Transverse colon (tissue), 4 donors: ENCODE data around the gene CHD6.

Experiments
- CTCF ChIP-seq, 5 experiments: fragments of 200-600 bp in 3 of 5; fragments of 450-650 bp in 2 of 5; sonication (generic) in 3 of 5; IDR thresholded peaks; 1 replicate in 2 of 5; 2 replicates in 3 of 5; pipeline ENCODE4 v1.5.1; 2016 to 2017; ENCODE audit warnings: antibody characterized with exemption in 5 of 5, inconsistent platforms in 3 of 5, mild to moderate bottlenecking in 2 of 5, moderate library complexity in 1 of 5
- EP300 ChIP-seq: sonication (generic); formaldehyde crosslinking; IDR thresholded peaks from one replicate; pipeline ENCODE4 v1.6.1; 2017; ENCODE audit warnings: antibody characterized with exemption, low read depth
- POLR2A ChIP-seq: fragments of 450-650 bp; IDR thresholded peaks from one replicate; pipeline ENCODE4 v1.6.1; 2016; ENCODE audit warnings: antibody characterized with exemption, mild to moderate bottlenecking, moderate library complexity
- POLR2AphosphoS5 ChIP-seq, 3 donors: sonication (generic); formaldehyde crosslinking; IDR thresholded peaks; one replicate each; pipeline ENCODE4 v1.6.1; 2016; ENCODE audit warnings: antibody characterized with exemption in 3 of 3

GRCh38 chr20:41639630-41640029 is 21.5 kb upstream of the CHD6 start:
- no peak for TF ChIP-seq POLR2A
- TF ChIP-seq CTCF (IDR thresholded peaks at IDR 0.05) = no peak
- no peak for TF ChIP-seq POLR2AphosphoS5 (IDR thresholded peaks at IDR 0.05)
- TF ChIP-seq EP300 = no peak
